Left ventricle myocardium inferior (tissue), 1 donor: ENCODE results near the gene FARP2. TPM values are rescaled to one million over a fixed set of nuclear protein-coding genes. Genes with fewer than 3 reads are reported as not detected.

Experiments used
- DNase-seq: peaks from one replicate; pipeline ENCODE4 v3.0.0-alpha.2; 2020
- H3K27ac ChIP-seq: fragments of 200-600 bp; replicated peaks from 2 replicates; pipeline ENCODE4 v1.8.0; 2021
- H3K27me3 ChIP-seq: fragments of 200-600 bp; 2 replicates; pipeline ENCODE4 v1.8.0; 2021; ENCODE audit warnings: low read depth
- H3K36me3 ChIP-seq: fragments of 200-600 bp; 2 replicates; pipeline ENCODE4 v1.8.0; 2021
- H3K4me1 ChIP-seq: fragments of 200-600 bp; 2 replicates; pipeline ENCODE4 v1.8.0; 2021
- H3K4me3 ChIP-seq: fragments of 200-600 bp; 2 replicates; pipeline ENCODE4 v1.8.0; 2021; ENCODE audit warnings: mild to moderate bottlenecking, moderate library complexity
- H3K9me3 ChIP-seq: fragments of 200-600 bp; replicated peaks from 2 replicates; pipeline ENCODE4 v1.8.0; 2021
- CTCF ChIP-seq: fragments of 200-600 bp; IDR thresholded peaks from 2 replicates; pipeline ENCODE4 v1.8.0; 2021; ENCODE audit warnings: antibody characterized with exemption, mild to moderate bottlenecking, borderline replicate concordance
- intact Hi-C: fragments of 100-400 bp; cut with micrococcal nuclease; formaldehyde crosslinking; loops from one replicate; pipeline ENCODE4 v1.11.0; 2022
- total RNA-seq: library from RNA; stranded (reverse); fragmentation: NEBNext Ultra II Directional; extraction: Animal tissue kit (Norgen Biotek cat#: 25700); gene quantifications from one replicate; pipeline ENCODE4 v1.2.1, GENCODE V29; 2021
- donor health status: DM: no; HTN: yes; CAD: no; lungs with severe emphysema.

FARP2 gene
- total RNA-seq, 1 donor from 2014 or later = 16.5 TPM

DNA sequence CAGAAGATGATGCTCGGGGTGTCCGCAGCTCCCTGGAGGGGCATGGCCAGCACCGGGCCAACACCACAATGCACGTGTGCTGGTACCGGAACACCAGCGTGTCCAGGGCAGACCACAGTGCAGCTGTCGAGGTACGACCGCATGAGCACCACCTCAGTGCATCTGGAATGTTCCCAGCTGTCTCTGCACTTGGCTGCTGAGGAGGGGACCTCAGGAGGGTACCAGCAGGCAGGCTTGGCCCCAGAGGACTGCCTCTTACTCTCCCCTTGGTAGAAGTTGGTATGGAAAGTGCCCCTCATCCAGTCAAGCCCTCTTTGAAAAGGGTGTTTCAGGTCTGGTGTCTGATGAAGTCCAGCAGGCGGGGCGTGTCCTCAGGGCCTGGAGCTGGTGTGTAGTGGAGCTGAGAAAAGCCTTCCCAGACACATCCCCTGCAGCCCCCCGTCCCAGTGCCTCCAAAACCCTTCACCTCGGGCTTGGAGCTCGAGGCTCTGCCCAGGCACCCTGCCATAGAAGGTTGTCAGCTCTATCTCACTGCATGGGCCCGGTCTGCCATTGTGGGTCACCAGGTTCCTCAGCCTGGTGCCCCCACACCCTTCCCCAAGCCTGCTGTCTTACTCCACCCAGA, 135.6 kb downstream of the FARP2 start:
- H3K27me3 ChIP-seq = no peaks in the 10 kb centered on the region
- no peak overlapping the region for H3K27ac ChIP-seq
- no peak for TF ChIP-seq CTCF
- no peak overlapping the region for H3K4me3 ChIP-seq
- peaks cover 62% of the 10 kb centered on the region for H3K36me3 ChIP-seq
- no peaks in the 10 kb centered on the region for H3K4me1 ChIP-seq
- H3K9me3 ChIP-seq = no peaks in the 10 kb centered on the region
- no peak for DNase-seq
- intact Hi-C loops = no loop called here

GRCh38 chr2:241492174-241492565, 136.1 kb downstream of the FARP2 start:
- Histone ChIP-seq H3K9me3 (no peaks in the 10 kb centered on the region), H3K27ac (no peak overlapping the region), H3K4me3 (no peak overlapping the region), H3K4me1 (no peaks in the 10 kb centered on the region), H3K36me3 (peaks cover 63% of the 10 kb centered on the region), H3K27me3 (no peaks in the 10 kb centered on the region)
- TF ChIP-seq CTCF = no peak
- no peak for DNase-seq
- intact Hi-C loops = no loop called here

DNA sequence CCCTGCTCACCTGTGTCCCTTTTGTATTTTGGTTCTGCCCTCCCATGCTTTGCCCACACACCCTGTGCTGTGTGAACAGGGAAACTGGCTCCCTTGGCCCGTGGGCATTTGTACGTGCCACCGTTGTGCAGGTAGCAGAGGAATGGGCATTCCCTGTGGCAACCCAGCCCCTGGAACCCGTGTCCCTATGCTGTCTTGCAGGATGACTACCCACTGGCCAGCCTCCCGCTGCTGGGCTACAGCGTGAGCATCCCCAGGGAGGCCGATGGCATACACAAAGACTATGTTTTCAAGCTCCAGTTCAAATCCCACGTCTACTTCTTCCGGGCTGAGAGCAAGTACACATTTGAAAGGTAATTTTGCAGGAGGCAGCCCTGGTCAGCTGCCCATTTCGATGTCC, 137.0 kb downstream of the FARP2 start:
- Histone ChIP-seq H3K4me3 (no peak overlapping the region), H3K27ac (no peak overlapping the region), H3K9me3 (no peaks in the 10 kb centered on the region), H3K4me1 (no peaks in the 10 kb centered on the region), H3K36me3 (peaks cover 68% of the 10 kb centered on the region), H3K27me3 (no peaks in the 10 kb centered on the region)
- intact Hi-C loops = no loop called here
- TF ChIP-seq CTCF = no peak
- no peak for DNase-seq

- no peak for TF ChIP-seq CTCF
- peaks cover 75% of the 10 kb centered on the region for H3K36me3 ChIP-seq
- DNase-seq = no peak
- H3K4me1 ChIP-seq = no peaks in the 10 kb centered on the region
- H3K27ac ChIP-seq = no peak overlapping the region
- intact Hi-C loops = no loop called here
- H3K4me3 ChIP-seq = no peak overlapping the region
- no peaks in the 10 kb centered on the region for H3K9me3 ChIP-seq
- no peaks in the 10 kb centered on the region for H3K27me3 ChIP-seq
Observed at GRCh38 chr2:241494311-241494908, 138.3 kb downstream of the FARP2 start.

GRCh38 chr2:241495172-241496002, 139.3 kb downstream of the FARP2 start:
- H3K4me3 ChIP-seq = no peak overlapping the region
- H3K27me3 ChIP-seq = no peaks in the 10 kb centered on the region
- no peak overlapping the region for H3K27ac ChIP-seq
- no peak for TF ChIP-seq CTCF
- H3K4me1 ChIP-seq = no peaks in the 10 kb centered on the region
- H3K9me3 ChIP-seq = no peaks in the 10 kb centered on the region
- peaks cover 74% of the 10 kb centered on the region for H3K36me3 ChIP-seq
- DNase-seq = no peak
- intact Hi-C loops = no loop called here
